H1 (cell line): Measurements from ENCODE around the gene CDCP1. TPM values are rescaled to one million over a fixed set of nuclear protein-coding genes. Genes with fewer than 3 reads are reported as not detected.

ENCODE experiments used
- CTCF ChIA-PET: fragments of 300-600 bp; sonication (Branson Sonifier 250); formaldehyde crosslinking; loops from one replicate; lab custom pipeline; 2021; ENCODE audit not compliant: partially characterized antibody; lab: Charles Lee
- POLR2A ChIA-PET: fragments of 300-600 bp; sonication (Branson Sonifier 250); formaldehyde crosslinking; loops from one replicate; lab custom pipeline; 2021; ENCODE audit warnings: inconsistent platforms; ENCODE audit not compliant: partially characterized antibody; lab: Charles Lee
- DNase-seq, 2 experiments: peaks; one replicate each; pipeline versions ENCODE4 v3.0.0 to v3.0.0-alpha.2; 2010 to 2022; ENCODE audit warnings: low spot score in 2 of 2, low read depth in 1 of 2, mixed read lengths in 1 of 2
- FAIRE-seq: peaks from 2 replicates; lab custom pipeline; 2011; peaks lifted over from hg19 to GRCh38; lab: Jason Lieb, UNC
- H2AFZ ChIP-seq: 2 replicates; pipeline ENCODE4 v1.8.1; 2012; ENCODE audit warnings: low read length, inconsistent platforms
- H2AK5ac ChIP-seq: 2 replicates; pipeline ENCODE4 v1.6.1; 2013; ENCODE audit warnings: low read depth, low read length
- H2BK120ac ChIP-seq: replicated peaks from 2 replicates; pipeline ENCODE3; 2013; ENCODE audit warnings: low read depth, low read length, inconsistent platforms
- H2BK12ac ChIP-seq: 2 replicates; pipeline ENCODE4 v1.6.1; 2013; ENCODE audit warnings: low read depth, low read length
- H2BK15ac ChIP-seq: 2 replicates; pipeline ENCODE4 v1.6.1; 2013; ENCODE audit warnings: low read length
- H2BK20ac ChIP-seq: 2 replicates; pipeline ENCODE4 v1.6.1; 2013; ENCODE audit warnings: low read length
- H2BK5ac ChIP-seq: 2 replicates; pipeline ENCODE4 v1.6.1; 2013; ENCODE audit warnings: low read depth, low read length
- H3K14ac ChIP-seq: 2 replicates; pipeline ENCODE4 v1.6.1; 2013; ENCODE audit warnings: inconsistent platforms; ENCODE audit not compliant: insufficient read length
- H3K18ac ChIP-seq: 2 replicates; pipeline ENCODE4 v1.6.1; 2013; ENCODE audit warnings: low read length; ENCODE audit errors: extremely low read depth
- H3K23ac ChIP-seq: 2 replicates; pipeline ENCODE4 v1.6.1; 2013; ENCODE audit warnings: inconsistent platforms; ENCODE audit not compliant: insufficient read length
- H3K23me2 ChIP-seq: 2 replicates; pipeline ENCODE4 v1.6.1; 2013; ENCODE audit warnings: low read depth, low read length
- H3K27ac ChIP-seq: 2 replicates; pipeline ENCODE4 v1.6.1; 2011; ENCODE audit warnings: low read depth, low read length, inconsistent platforms
- H3K27me3 ChIP-seq, 4 experiments: replicated peaks in 1 of 4; 1 replicate in 1 of 4; 2 replicates in 3 of 4; pipeline versions ENCODE4 v1.6.1 to v1.8.1; 2011 to 2013; ENCODE audit warnings: low read length in 3 of 4, mild to moderate bottlenecking in 3 of 4, inconsistent platforms in 2 of 4, mixed read lengths in 2 of 4, moderate library complexity in 1 of 4; ENCODE audit not compliant: control insufficient read depth in 3 of 4, insufficient read depth in 3 of 4; ENCODE audit errors: extremely low read depth in 1 of 4
- H3K36me3 ChIP-seq, 4 experiments: 2 replicates each; pipeline versions ENCODE4 v1.6.1 to v1.8.1; 2011 to 2013; ENCODE audit warnings: mild to moderate bottlenecking in 4 of 4, low read length in 3 of 4, moderate library complexity in 2 of 4, control low read depth in 1 of 4, inconsistent platforms in 1 of 4; ENCODE audit not compliant: insufficient read depth in 4 of 4, control insufficient read depth in 2 of 4
- H3K4ac ChIP-seq: replicated peaks from 2 replicates; pipeline ENCODE3; 2013; ENCODE audit warnings: low read length, low read depth, mixed read lengths, inconsistent platforms; ENCODE audit not compliant: insufficient read length
- H3K4me1 ChIP-seq, 4 experiments: replicated peaks in 1 of 4; 1 replicate in 1 of 4; 2 replicates in 3 of 4; pipeline versions ENCODE4 v1.6.1 to v1.8.1; 2011 to 2013; ENCODE audit warnings: low read length in 3 of 4, inconsistent platforms in 2 of 4, mixed read lengths in 1 of 4; ENCODE audit not compliant: insufficient read depth in 4 of 4, control insufficient read depth in 3 of 4
- H3K4me2 ChIP-seq, 2 experiments: 2 replicates each; pipeline versions ENCODE4 v1.6.1 to v1.8.1; 2011 to 2013; ENCODE audit warnings: low read depth in 2 of 2, low read length in 2 of 2, control low read depth in 1 of 2, inconsistent platforms in 1 of 2, mild to moderate bottlenecking in 1 of 2; ENCODE audit not compliant: insufficient read depth in 1 of 2
- H3K4me3 ChIP-seq, 4 experiments: fragments of 200-600, 300-600 bp in 1 of 4; sonication (generic), shearing (Covaris generic), sonication (Bioruptor Twin) in 1 of 4; 2 replicates each; pipeline versions ENCODE4 v1.5.1 to v1.8.1; 2011 to 2016; ENCODE audit warnings: low read length in 4 of 4, low read depth in 3 of 4, control low read depth in 2 of 4, inconsistent platforms in 2 of 4, mild to moderate bottlenecking in 2 of 4, mixed read lengths in 1 of 4, moderate library complexity in 1 of 4; ENCODE audit not compliant: insufficient read depth in 2 of 4; ENCODE audit errors: extremely low read depth in 1 of 4
- H3K56ac ChIP-seq: replicated peaks from 2 replicates; pipeline ENCODE3; 2013; ENCODE audit warnings: low read depth, mild to moderate bottlenecking, mixed read lengths, low read length, inconsistent platforms; ENCODE audit not compliant: insufficient read length
- H3K79me1 ChIP-seq: 2 replicates; pipeline ENCODE4 v1.6.1; 2013; ENCODE audit warnings: low read depth, low read length, control low read depth
- H3K79me2 ChIP-seq, 2 experiments: 2 replicates each; pipeline versions ENCODE4 v1.6.1 to v1.8.1; 2012 to 2013; ENCODE audit warnings: low read length in 2 of 2, mild to moderate bottlenecking in 2 of 2, inconsistent platforms in 1 of 2; ENCODE audit not compliant: insufficient read depth in 2 of 2, control insufficient read depth in 1 of 2
- H3K9ac ChIP-seq, 4 experiments: replicated peaks in 1 of 4; 1 replicate in 1 of 4; 2 replicates in 3 of 4; pipeline versions ENCODE4 v1.6.1 to v1.8.1; 2011 to 2013; ENCODE audit warnings: low read depth in 3 of 4, low read length in 3 of 4, control low read depth in 2 of 4, mild to moderate bottlenecking in 2 of 4, moderate library complexity in 2 of 4, inconsistent platforms in 1 of 4; ENCODE audit errors: extremely low read depth in 1 of 4
- H3K9me3 ChIP-seq, 2 experiments: 2 replicates each; pipeline versions ENCODE4 v1.6.1 to v1.8.1; 2012 to 2013; ENCODE audit warnings: mild to moderate bottlenecking in 2 of 2, moderate library complexity in 2 of 2, control low read depth in 1 of 2, inconsistent platforms in 1 of 2, low read depth in 1 of 2, low read length in 1 of 2, mixed read lengths in 1 of 2; ENCODE audit not compliant: insufficient read depth in 2 of 2
- H4K20me1 ChIP-seq, 2 experiments: replicated peaks in 1 of 2; 2 replicates each; pipeline versions ENCODE3 to v1.8.1; 2011 to 2013; ENCODE audit warnings: inconsistent platforms in 2 of 2, low read length in 2 of 2, mild to moderate bottlenecking in 1 of 2; ENCODE audit not compliant: insufficient read depth in 2 of 2, control insufficient read depth in 1 of 2
- H4K5ac ChIP-seq: 2 replicates; pipeline ENCODE4 v1.6.1; 2013; ENCODE audit warnings: low read length, low read depth, mixed read lengths, inconsistent platforms; ENCODE audit not compliant: insufficient read length
- H4K8ac ChIP-seq: 2 replicates; pipeline ENCODE4 v1.8.0; 2013; ENCODE audit warnings: mild to moderate bottlenecking, moderate library complexity, low read length, inconsistent platforms; ENCODE audit not compliant: insufficient read depth; ENCODE audit errors: extremely low read depth
- H4K91ac ChIP-seq: replicated peaks from 2 replicates; pipeline ENCODE3; 2013; ENCODE audit warnings: low read length, mixed read lengths, inconsistent platforms; ENCODE audit not compliant: insufficient read length
- BRCA1 ChIP-seq: IDR thresholded peaks from 2 replicates; pipeline ENCODE4 v1.6.1; 2012; ENCODE audit warnings: low read depth, low read length, improper control_type of control experiment
- JUN ChIP-seq: IDR thresholded peaks from 2 replicates; pipeline ENCODE4 v1.6.1; 2011; ENCODE audit warnings: low read depth, mild to moderate bottlenecking, improper control_type of control experiment, low read length
- NANOG ChIP-seq: IDR thresholded peaks from 2 replicates; pipeline ENCODE4 v1.6.1; 2011; ENCODE audit warnings: low read length, low read depth, mild to moderate bottlenecking, inconsistent platforms; ENCODE audit not compliant: insufficient read depth, poor library complexity, severe bottlenecking
- RBBP5 ChIP-seq: IDR thresholded peaks from 2 replicates; pipeline ENCODE4 v1.7.1; 2012; ENCODE audit warnings: low read depth, mild to moderate bottlenecking, inconsistent platforms, low read length, moderate library complexity, borderline replicate concordance
- RFX5 ChIP-seq: IDR thresholded peaks from 2 replicates; pipeline ENCODE4 v1.6.1; 2011; ENCODE audit warnings: low read depth, low read length, improper control_type of control experiment, borderline replicate concordance
- SIN3A ChIP-seq, 2 experiments: IDR thresholded peaks in 1 of 2; conservative IDR thresholded peaks in 1 of 2; 2 replicates each; pipeline ENCODE4 v1.6.1; 2011 to 2012; ENCODE audit warnings: low read length in 2 of 2, improper control_type of control experiment in 1 of 2, low read depth in 1 of 2, mild to moderate bottlenecking in 1 of 2
- TBP ChIP-seq: IDR thresholded peaks from 2 replicates; pipeline ENCODE4 v1.6.1; 2011; ENCODE audit warnings: low read depth, low read length, improper control_type of control experiment
- TCF12 ChIP-seq: IDR thresholded peaks from 2 replicates; pipeline ENCODE4 v1.6.1; 2011; ENCODE audit warnings: low read depth, mild to moderate bottlenecking, low read length
- ZNF274 ChIP-seq: IDR thresholded peaks from 2 replicates; pipeline ENCODE4 v1.7.0; 2012; ENCODE audit warnings: low read length, borderline replicate concordance; ENCODE audit errors: extremely low read depth
- WGBS, 2 experiments: shearing (Covaris generic) in 1 of 2; methylation state at CpG; one replicate each; pipeline versions ENCODE4 v1.1.6 to v1.1.7; 2013 to 2015; ENCODE audit warnings: low lambda C conversion rate in 2 of 2, mixed read lengths in 2 of 2, inconsistent platforms in 1 of 2, low coverage in 1 of 2, missing lambda C conversion rate in 1 of 2; ENCODE audit not compliant: insufficient replicate concordance in 2 of 2, insufficient coverage in 1 of 2, insufficient read length in 1 of 2; ENCODE audit errors: extremely low coverage in 1 of 2, missing lambda C conversion rate in 1 of 2; 5-methylcytosine and 5-hydroxymethylcytosine counted together
- polyA plus RNA-seq, 7 experiments: library from polyadenylated mRNA; depleted of rRNA in 3 of 7; stranded (reverse) in 5 of 7; unstranded in 2 of 7; fragments of >200 nt in 5 of 7; fragments of 200-250 nt in 2 of 7; gene quantifications; 1 replicate in 5 of 7; 2 replicates in 1 of 7; 4 replicates in 1 of 7; pipeline versions ENCODE4 v1.2.1 to v1.2.3, GENCODE V29; 2011 to 2013; ENCODE audit warnings: missing spikeins in 2 of 7, mixed read lengths in 2 of 7
- total RNA-seq: library from RNA; stranded (reverse); fragmentation: NEBNext Ultra II Directional; extraction: Animal tissue kit (Norgen Biotek cat#: 25700); gene quantifications from 2 replicates; pipeline ENCODE4 v1.2.1, GENCODE V29; 2021

The CDCP1 gene
- total and polyA plus RNA-seq, 2 of the 8 experiments (the other 6 are each of a cell fraction or from before 2014, with no cell fraction given), result 10.0 to 23.3 TPM

DNA sequence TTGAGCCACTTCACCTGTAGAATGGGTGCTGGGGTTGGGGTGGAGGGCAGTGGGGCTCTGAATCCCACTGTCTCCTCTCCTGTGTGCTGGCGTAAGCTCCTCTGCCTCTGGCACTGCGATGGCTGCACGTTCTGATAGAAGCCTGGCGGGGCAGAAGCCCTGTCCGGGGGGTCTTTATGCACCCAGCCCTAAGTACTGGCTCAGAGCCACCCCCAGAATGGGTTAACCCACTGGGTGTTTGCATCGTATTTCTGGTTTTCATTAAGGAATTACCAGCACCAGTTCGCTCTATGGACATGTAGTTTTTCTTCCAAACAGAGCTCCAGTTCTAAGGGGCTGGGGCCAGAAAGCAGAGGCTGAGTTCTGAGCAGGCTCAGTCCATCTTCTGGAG lies 37.7 kb upstream of the CDCP1 start:
- Histone ChIP-seq H3K23ac (no peak overlapping the region), H4K91ac (peak overlapping the region; percentile 26), H4K8ac (no peak overlapping the region), H3K27me3 (no peaks in the 10 kb centered on the region; a peak in 2 of 7 replicates), H3K4me3 (no peak overlapping the region), H3K4me1 (peaks cover 0 to 6% (median 4%) of the 10 kb centered on the region in 4 experiments; a peak in 5 of 7 replicates), H3K9me3 (no peaks in the 10 kb centered on the region), H3K79me1 (no peaks in the 10 kb centered on the region), H2BK15ac (no peak overlapping the region), H4K5ac (no peak overlapping the region), H3K27ac (no peak overlapping the region), H3K4me2 (no peak overlapping the region), H3K9ac (no peak overlapping the region), H2BK5ac (peak overlapping the region; percentile 89; the same call in 1 of the 2 replicates), H3K79me2 (no peaks in the 10 kb centered on the region), H2BK20ac (0 out of 2 replicates have a peak overlapping the region, but pooled peaks have one; percentile 37), H3K36me3 (no peaks in the 10 kb centered on the region; a peak in 1 of 8 replicates), H4K20me1 (no peaks in the 10 kb centered on the region), H3K18ac (peak overlapping the region; percentile 54; the same call in 1 of the 2 replicates), H3K23me2 (no peaks in the 10 kb centered on the region), H3K4ac (no peak overlapping the region), H2BK120ac (no peak overlapping the region), H2BK12ac (peak overlapping the region; percentile 64; the same call in 1 of the 2 replicates), H3K56ac (no peak overlapping the region), H2AFZ (peak overlapping the region; percentile 53; the same call in 1 of the 2 replicates), H2AK5ac (no peak overlapping the region), H3K14ac (no peak overlapping the region)
- TF ChIP-seq JUN (no peak), TBP (no peak), SIN3A (conservative IDR thresholded peaks at IDR 0.05 in 1 of 2, IDR thresholded peaks at IDR 0.05 in 1 of 2; ENCODE audit: low read depth in 1 of 2, low read length in 2 of 2) (no peak), BRCA1 (no peak), RFX5 (no peak), ZNF274 (no peak), TCF12 (no peak), RBBP5 (no peak), NANOG (no peak)
- no peak for FAIRE-seq
- ChIA-PET POLR2A (interaction anchor here (1.2 to 1.3 kb wide), 2 partner anchors 38 to 148 kb away, joined by 3 to 4 read pairs; no protein-coding TSS in a partner anchor), CTCF (interaction anchor here (0.9 to 2.7 kb wide), 4 partner anchors 9 to 35 kb away, joined by 3 to 11 read pairs (median 4); no protein-coding TSS in a partner anchor)
- WGBS, 2 experiments, result 95% methylated on average over 7 of the region's 7 CpGs; no CpG with 5 or more reads in 1 of the 2 experiments
- DNase-seq, result no peak
